HL-60 (cell line): ENCODE results near the gene TEDC1.

Source experiments
- GABPA ChIP-seq: IDR thresholded peaks from 2 replicates; pipeline ENCODE4 v1.6.1; 2012; ENCODE audit warnings: low read depth
- POLR2AphosphoS5 ChIP-seq: IDR thresholded peaks from 2 replicates; pipeline ENCODE4 v1.6.1; 2012; ENCODE audit warnings: low read depth
- SPI1 ChIP-seq: IDR thresholded peaks from 2 replicates; pipeline ENCODE4 v1.6.1; 2012; ENCODE audit warnings: low read depth, mild to moderate bottlenecking, borderline replicate concordance
- TF ChIP-seq, protein P1 (sequence below): IDR thresholded peaks from 2 replicates; pipeline ENCODE4 v1.6.1; 2012; ENCODE audit warnings: low read depth; ENCODE audit not compliant: insufficient replicate concordance
- TF ChIP-seq, protein P2 (sequence below): IDR thresholded peaks from one replicate; pipeline ENCODE4 v1.5.1; 2011; ENCODE audit warnings: low read length, control low read depth, inconsistent platforms; ENCODE audit not compliant: insufficient read depth

DNA sequence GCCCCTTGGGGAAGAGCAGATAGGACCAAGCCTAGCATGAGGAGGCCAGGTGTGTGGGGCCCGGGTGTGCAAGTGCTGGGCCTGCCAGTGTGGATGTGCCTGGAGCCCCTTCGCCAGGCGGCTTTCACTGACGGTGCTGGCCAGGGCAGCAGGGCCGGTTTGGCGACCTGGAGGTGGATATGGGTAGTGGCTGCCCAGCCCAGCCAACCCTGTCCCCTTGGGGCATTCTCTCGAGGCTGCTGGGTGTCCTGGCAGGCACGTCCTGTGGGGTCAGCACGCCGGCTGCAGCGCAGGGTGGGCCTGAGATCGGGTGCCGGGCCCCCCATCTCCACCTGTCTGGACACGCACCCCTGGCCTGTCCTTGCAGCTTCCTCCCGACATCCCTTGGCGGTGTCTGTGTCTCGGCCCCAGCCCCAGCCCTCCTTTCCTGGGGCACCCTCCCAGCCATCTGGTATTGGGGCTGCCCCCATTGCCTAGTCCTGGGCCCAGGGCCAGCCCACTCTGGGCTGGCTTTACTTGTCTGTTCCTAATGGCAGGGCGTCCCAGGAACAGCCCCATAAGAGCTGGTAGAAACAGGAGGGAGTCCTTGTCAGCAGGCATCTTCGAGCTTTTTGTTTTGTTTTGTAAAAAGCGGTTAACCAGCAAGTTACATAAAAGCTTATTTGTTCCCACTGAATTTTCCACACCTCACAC lies 23.7 kb upstream of the TEDC1 start:
- TF ChIP-seq, protein P1, sequence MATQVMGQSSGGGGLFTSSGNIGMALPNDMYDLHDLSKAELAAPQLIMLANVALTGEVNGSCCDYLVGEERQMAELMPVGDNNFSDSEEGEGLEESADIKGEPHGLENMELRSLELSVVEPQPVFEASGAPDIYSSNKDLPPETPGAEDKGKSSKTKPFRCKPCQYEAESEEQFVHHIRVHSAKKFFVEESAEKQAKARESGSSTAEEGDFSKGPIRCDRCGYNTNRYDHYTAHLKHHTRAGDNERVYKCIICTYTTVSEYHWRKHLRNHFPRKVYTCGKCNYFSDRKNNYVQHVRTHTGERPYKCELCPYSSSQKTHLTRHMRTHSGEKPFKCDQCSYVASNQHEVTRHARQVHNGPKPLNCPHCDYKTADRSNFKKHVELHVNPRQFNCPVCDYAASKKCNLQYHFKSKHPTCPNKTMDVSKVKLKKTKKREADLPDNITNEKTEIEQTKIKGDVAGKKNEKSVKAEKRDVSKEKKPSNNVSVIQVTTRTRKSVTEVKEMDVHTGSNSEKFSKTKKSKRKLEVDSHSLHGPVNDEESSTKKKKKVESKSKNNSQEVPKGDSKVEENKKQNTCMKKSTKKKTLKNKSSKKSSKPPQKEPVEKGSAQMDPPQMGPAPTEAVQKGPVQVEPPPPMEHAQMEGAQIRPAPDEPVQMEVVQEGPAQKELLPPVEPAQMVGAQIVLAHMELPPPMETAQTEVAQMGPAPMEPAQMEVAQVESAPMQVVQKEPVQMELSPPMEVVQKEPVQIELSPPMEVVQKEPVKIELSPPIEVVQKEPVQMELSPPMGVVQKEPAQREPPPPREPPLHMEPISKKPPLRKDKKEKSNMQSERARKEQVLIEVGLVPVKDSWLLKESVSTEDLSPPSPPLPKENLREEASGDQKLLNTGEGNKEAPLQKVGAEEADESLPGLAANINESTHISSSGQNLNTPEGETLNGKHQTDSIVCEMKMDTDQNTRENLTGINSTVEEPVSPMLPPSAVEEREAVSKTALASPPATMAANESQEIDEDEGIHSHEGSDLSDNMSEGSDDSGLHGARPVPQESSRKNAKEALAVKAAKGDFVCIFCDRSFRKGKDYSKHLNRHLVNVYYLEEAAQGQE: no peak
- TF ChIP-seq, protein P2, sequence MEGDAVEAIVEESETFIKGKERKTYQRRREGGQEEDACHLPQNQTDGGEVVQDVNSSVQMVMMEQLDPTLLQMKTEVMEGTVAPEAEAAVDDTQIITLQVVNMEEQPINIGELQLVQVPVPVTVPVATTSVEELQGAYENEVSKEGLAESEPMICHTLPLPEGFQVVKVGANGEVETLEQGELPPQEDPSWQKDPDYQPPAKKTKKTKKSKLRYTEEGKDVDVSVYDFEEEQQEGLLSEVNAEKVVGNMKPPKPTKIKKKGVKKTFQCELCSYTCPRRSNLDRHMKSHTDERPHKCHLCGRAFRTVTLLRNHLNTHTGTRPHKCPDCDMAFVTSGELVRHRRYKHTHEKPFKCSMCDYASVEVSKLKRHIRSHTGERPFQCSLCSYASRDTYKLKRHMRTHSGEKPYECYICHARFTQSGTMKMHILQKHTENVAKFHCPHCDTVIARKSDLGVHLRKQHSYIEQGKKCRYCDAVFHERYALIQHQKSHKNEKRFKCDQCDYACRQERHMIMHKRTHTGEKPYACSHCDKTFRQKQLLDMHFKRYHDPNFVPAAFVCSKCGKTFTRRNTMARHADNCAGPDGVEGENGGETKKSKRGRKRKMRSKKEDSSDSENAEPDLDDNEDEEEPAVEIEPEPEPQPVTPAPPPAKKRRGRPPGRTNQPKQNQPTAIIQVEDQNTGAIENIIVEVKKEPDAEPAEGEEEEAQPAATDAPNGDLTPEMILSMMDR: no peak
- no peak for TF ChIP-seq POLR2AphosphoS5
- TF ChIP-seq GABPA: no peak
- no peak for TF ChIP-seq SPI1
